ENCODE data around the gene MLIP. TPM values are rescaled to one million over a fixed set of nuclear protein-coding genes. Genes with fewer than 3 reads are reported as not detected.

The MLIP gene
- total and polyA plus RNA-seq, 2 of the 13 experiments (the other 11 are each of a cell fraction or from before 2014, with no cell fraction given): 0.08 to 0.33 TPM

DNA sequence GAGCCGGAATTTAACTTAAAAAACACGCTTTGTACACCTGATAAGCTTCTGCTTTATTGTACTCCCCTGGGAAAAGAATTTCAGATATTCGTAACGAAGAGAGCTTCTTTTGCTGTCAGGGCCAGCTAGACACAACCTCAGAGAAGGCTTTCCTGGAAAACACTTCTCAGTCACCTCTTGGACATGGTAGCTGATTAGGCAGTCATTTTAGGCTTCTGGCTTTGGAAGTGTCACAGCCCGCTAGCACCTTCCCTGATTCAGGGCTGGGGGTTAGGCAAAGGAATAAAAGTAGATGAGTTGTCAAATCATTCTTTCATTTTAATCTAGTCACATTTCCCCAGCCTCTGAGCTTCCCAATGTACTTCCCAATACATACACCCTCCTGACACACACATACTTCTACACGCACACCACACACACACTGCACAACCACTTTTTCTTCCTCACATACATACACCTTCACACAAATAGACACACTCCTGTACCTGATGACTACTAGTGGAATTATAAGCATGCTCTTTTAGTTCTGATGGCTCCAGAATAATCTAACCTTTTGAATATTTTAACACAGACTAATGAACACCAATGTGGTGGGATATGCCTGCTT lies 162.1 kb downstream of the MLIP start:
- Histone ChIP-seq H3K9me3 (ENCODE audit: low read length) (no peaks in the 10 kb centered on the region), H3K79me2 (ENCODE audit: insufficient read depth, low read length) (no peaks in the 10 kb centered on the region), H3K4me1 (ENCODE audit: insufficient read depth, low read length) (no peaks in the 10 kb centered on the region), H3K4me3 (replicated peaks in 1 of 3; ENCODE audit: insufficient read depth in 1 of 3, low read depth in 2 of 3, low read length in 3 of 3) (no peak overlapping the region), H3K9ac (ENCODE audit: insufficient read depth, low read depth, low read length) (no peak overlapping the region), H2AFZ (ENCODE audit: low read length) (no peak overlapping the region), H3K27me3 (ENCODE audit: control insufficient read depth in 1 of 2, insufficient read depth in 2 of 2, low read length in 2 of 2) (no peaks in the 10 kb centered on the region), H3K27ac (ENCODE audit: extremely low read length, insufficient read depth, low read length) (no peak overlapping the region), H3K4me2 (ENCODE audit: low read depth, low read length) (no peak overlapping the region), H4K20me1 (ENCODE audit: insufficient read depth, low read length) (no peaks in the 10 kb centered on the region), H3K36me3 (replicated peaks in 1 of 2; ENCODE audit: control insufficient read depth in 1 of 2, insufficient read depth in 2 of 2, low read length in 2 of 2) (no peaks in the 10 kb centered on the region)
- POLR2A ChIA-PET: no interaction called here
- no TSS peak for BruUV-seq (replicated peaks)
- FAIRE-seq (no peak), ATAC-seq (no peak), DNase-seq (ENCODE audit: low spot score) (no peak)
- in situ Hi-C loops (cut with HindIII; ENCODE audit: extremely low pct_ligation_motif_present, low pct_unique_long_range_greater_than_20kb): no loop called here
- intact Hi-C loops (cut with micrococcal nuclease; ENCODE audit: unreplicated experiment): no loop called here
- CTCF ChIA-PET (ENCODE audit: low intra/inter-chr PET ratio, low total read pairs): no interaction called here
- 17% methylated on average over 6 of the region's 6 CpGs for WGBS (ENCODE audit: low lambda C conversion rate)
- TF ChIP-seq TEAD3 (CRISPR knock-in tag; optimal IDR thresholded peaks at IDR 0.05; ENCODE audit: borderline replicate concordance) (no peak), ZNF337 (CRISPR knock-in tag; IDR thresholded peaks at IDR 0.05; ENCODE audit: borderline replicate concordance, low read depth) (no peak), FLYWCH1 (CRISPR knock-in tag; IDR thresholded peaks at IDR 0.05) (no peak), TRIM24 (CRISPR knock-in tag; IDR thresholded peaks at IDR 0.05) (no peak), SIN3B (IDR thresholded peaks at IDR 0.05; ENCODE audit: low read length) (no peak), ERF (CRISPR knock-in tag; IDR thresholded peaks at IDR 0.05) (no peak), BRD4 (CRISPR knock-in tag; IDR thresholded peaks at IDR 0.05) (no peak), ZNF292 (CRISPR knock-in tag; IDR thresholded peaks at IDR 0.05; ENCODE audit: borderline replicate concordance, low read depth) (no peak), ZNF749 (CRISPR knock-in tag; IDR thresholded peaks at IDR 0.05; ENCODE audit: borderline replicate concordance) (no peak), LBX2 (CRISPR knock-in tag; IDR thresholded peaks at IDR 0.05; ENCODE audit: borderline replicate concordance) (no peak), ZNF367 (CRISPR knock-in tag; IDR thresholded peaks at IDR 0.05; ENCODE audit: borderline replicate concordance) (no peak), SIX4 (CRISPR knock-in tag; IDR thresholded peaks at IDR 0.05) (no peak), RCOR2 (CRISPR knock-in tag; IDR thresholded peaks at IDR 0.05) (no peak)
- TF ChIP-seq, protein P1, sequence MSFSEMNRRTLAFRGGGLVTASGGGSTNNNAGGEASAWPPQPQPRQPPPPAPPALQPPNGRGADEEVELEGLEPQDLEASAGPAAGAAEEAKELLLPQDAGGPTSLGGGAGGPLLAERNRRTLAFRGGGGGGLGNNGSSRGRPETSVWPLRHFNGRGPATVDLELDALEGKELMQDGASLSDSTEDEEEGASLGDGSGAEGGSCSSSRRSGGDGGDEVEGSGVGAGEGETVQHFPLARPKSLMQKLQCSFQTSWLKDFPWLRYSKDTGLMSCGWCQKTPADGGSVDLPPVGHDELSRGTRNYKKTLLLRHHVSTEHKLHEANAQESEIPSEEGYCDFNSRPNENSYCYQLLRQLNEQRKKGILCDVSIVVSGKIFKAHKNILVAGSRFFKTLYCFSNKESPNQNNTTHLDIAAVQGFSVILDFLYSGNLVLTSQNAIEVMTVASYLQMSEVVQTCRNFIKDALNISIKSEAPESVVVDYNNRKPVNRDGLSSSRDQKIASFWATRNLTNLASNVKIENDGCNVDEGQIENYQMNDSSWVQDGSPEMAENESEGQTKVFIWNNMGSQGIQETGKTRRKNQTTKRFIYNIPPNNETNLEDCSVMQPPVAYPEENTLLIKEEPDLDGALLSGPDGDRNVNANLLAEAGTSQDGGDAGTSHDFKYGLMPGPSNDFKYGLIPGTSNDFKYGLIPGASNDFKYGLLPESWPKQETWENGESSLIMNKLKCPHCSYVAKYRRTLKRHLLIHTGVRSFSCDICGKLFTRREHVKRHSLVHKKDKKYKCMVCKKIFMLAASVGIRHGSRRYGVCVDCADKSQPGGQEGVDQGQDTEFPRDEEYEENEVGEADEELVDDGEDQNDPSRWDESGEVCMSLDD (CRISPR knock-in tag; IDR thresholded peaks at IDR 0.05; ENCODE audit: borderline replicate concordance): no peak
- TF ChIP-seq, protein P2, sequence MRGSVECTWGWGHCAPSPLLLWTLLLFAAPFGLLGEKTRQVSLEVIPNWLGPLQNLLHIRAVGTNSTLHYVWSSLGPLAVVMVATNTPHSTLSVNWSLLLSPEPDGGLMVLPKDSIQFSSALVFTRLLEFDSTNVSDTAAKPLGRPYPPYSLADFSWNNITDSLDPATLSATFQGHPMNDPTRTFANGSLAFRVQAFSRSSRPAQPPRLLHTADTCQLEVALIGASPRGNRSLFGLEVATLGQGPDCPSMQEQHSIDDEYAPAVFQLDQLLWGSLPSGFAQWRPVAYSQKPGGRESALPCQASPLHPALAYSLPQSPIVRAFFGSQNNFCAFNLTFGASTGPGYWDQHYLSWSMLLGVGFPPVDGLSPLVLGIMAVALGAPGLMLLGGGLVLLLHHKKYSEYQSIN (CRISPR knock-in tag; IDR thresholded peaks at IDR 0.05; ENCODE audit: borderline replicate concordance): no peak
